ENCODE measurements around the gene FOXO6.

GRCh38 chr1:41350055-41350378 lies 11.2 kb upstream of the FOXO6 start:
- TF ChIP-seq EZH2 (IDR thresholded peaks at IDR 0.05; ENCODE audit: insufficient read depth, poor library complexity, severe bottlenecking), result no peak
- TF ChIP-seq EZH2phosphoT487 (IDR thresholded peaks at IDR 0.05; ENCODE audit: insufficient read depth, low read depth), result no peak
